ENCODE results near the gene SGSM1.

Gene SGSM1

DNA sequence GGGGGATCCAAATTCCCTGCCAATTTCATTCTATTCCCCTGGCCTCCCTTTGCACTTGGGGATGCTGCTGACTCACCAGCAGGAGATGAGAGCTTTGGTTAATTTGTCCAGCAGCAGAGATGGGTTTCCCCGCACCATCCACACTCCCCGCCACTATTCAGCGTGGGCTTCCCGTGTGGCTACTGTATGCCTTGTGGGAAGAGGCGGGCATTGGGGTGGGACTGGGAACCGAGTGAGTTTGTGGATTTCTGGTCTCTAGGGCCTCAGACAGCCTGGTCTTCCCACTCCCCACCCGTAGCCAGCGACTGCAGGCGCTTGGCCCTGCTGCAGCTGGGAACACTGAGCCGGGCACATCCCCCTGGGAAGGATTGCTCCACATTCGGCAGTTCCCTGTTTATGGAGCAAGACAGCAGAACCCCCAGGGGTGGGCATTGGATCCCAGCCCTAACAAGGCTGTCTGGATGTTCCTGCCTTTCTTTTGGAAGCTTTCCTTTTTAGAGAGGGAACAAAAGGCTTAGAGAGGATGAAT lies 169.9 kb downstream of the SGSM1 start:
- DNase-seq (ENCODE audit: low read depth in 2 of 2, low spot score in 1 of 2): no peak

DNA sequence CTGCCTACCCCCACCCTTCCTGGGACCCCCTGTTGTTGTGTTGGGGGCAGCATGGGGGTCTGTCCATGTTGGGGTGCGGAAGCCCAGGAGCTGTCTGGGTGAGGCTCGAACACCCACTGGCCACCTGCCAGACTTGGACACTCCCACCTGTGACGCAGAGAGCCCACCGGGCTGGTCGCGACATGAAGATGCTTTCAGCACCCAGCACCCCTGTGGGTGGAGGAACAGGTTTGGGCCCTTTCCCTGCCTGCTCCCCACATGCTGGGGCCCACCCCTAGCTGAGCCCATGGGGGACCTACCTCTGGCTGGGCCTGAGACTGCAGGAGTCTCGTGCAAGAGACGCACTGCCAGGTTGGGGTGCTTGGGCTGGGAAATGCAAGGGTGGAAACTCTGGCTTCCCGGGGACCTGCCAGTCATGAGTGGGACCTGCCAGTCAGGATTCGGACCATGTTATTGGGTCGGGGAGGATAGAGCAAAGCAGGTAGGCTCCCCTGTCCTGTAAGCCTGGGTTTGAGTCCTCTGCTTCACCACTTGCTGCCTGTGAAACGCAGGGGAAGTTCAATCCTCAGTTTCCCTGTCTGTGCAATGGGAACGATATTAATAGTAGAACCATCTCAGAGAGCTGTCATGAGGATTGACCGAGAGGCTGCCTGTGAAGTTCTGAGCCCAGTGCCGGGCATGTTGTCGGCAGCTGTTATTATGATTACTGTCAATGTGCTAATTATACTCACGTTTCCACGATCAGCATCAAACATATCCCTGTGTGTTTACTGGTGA lies 170.6 kb downstream of the SGSM1 start:
- no peak for DNase-seq (ENCODE audit: low read depth in 2 of 2, low spot score in 1 of 2)
